Left forelimb (tissue), 1 donor: Measurements from ENCODE around the gene SMIM32.

ENCODE experiments used
- DNase-seq: peaks from one replicate; pipeline ENCODE4 v3.0.0-alpha.2; 2018; ENCODE audit warnings: low spot score

Gene SMIM32

GRCh38 chr5:136186796-136187195 lies 6.2 kb downstream of the SMIM32 start:
- DNase-seq = no peak

GRCh38 chr5:136185974-136186665 lies 6.8 kb downstream of the SMIM32 start:
- no peak for DNase-seq

- no peak for DNase-seq
These were observed 10.3 kb downstream of the SMIM32 start for GRCh38 chr5:136182618-136183017.

GRCh38 chr5:136174021-136174659 lies 18.8 kb downstream of the SMIM32 start:
- no peak for DNase-seq

GRCh38 chr5:136169218-136169617 lies 23.7 kb downstream of the SMIM32 start:
- DNase-seq = no peak

GRCh38 chr5:136166909-136167308 lies 26.1 kb downstream of the SMIM32 start:
- DNase-seq = no peak

GRCh38 chr5:136164226-136164625 lies 28.7 kb downstream of the SMIM32 start:
- no peak for DNase-seq

GRCh38 chr5:136162008-136162407 lies 31.0 kb downstream of the SMIM32 start:
- DNase-seq = no peak

- DNase-seq = no peak
These were observed 33.5 kb downstream of the SMIM32 start for GRCh38 chr5:136159457-136159856.

GRCh38 chr5:136157514-136157913 lies 35.4 kb downstream of the SMIM32 start:
- no peak for DNase-seq

GRCh38 chr5:136155761-136156160 lies 37.2 kb downstream of the SMIM32 start:
- DNase-seq = no peak

GRCh38 chr5:136155078-136155477 lies 37.9 kb downstream of the SMIM32 start:
- DNase-seq = no peak

GRCh38 chr5:136153581-136154236 lies 39.3 kb downstream of the SMIM32 start:
- no peak for DNase-seq

- no peak for DNase-seq
These were observed 43.1 kb downstream of the SMIM32 start for GRCh38 chr5:136149891-136150290.

- no peak for DNase-seq
These were observed 45.3 kb downstream of the SMIM32 start for GRCh38 chr5:136147632-136148031.

GRCh38 chr5:136146201-136146600 lies 46.8 kb downstream of the SMIM32 start:
- no peak for DNase-seq

- DNase-seq = no peak
These were observed 47.9 kb downstream of the SMIM32 start for GRCh38 chr5:136145030-136145429.

GRCh38 chr5:136143763-136144162 lies 49.2 kb downstream of the SMIM32 start:
- DNase-seq = no peak

GRCh38 chr5:136143312-136143711 lies 49.6 kb downstream of the SMIM32 start:
- DNase-seq = no peak

GRCh38 chr5:136141561-136141960 lies 51.4 kb downstream of the SMIM32 start:
- no peak for DNase-seq
